HepG2 (cell line): Measurements from ENCODE around the gene ZNF132. TPM values are rescaled to one million over a fixed set of nuclear protein-coding genes. Genes with fewer than 3 reads are reported as not detected.
A peak's percentile ranks its signal among the peaks of the same experiment; 100 is the strongest.

Experiments used
- DNMT3B ChIP-seq: conservative IDR thresholded peaks from 2 replicates; pipeline ENCODE4 v1.6.1; 2016; ENCODE audit warnings: missing biosample characterization, control low read depth
- DPF2 ChIP-seq: sonication (generic); formaldehyde crosslinking; IDR thresholded peaks from 2 replicates; pipeline ENCODE4 v1.4.0; 2020; ENCODE audit warnings: mild to moderate bottlenecking, low read depth, missing genetic modification reagents, borderline replicate concordance
- IRF2 ChIP-seq: IDR thresholded peaks from 2 replicates; pipeline ENCODE4 v1.6.1; 2018; ENCODE audit warnings: missing genetic modification reagents, missing compliant biosample characterization
- JDP2 ChIP-seq: sonication (generic); formaldehyde crosslinking; IDR thresholded peaks from 2 replicates; pipeline ENCODE4 v1.8.1; 2022; ENCODE audit warnings: missing genetic modification reagents, borderline replicate concordance
- KDM5B ChIP-seq: sonication (generic); formaldehyde crosslinking; IDR thresholded peaks from 2 replicates; pipeline ENCODE4 v1.4.0; 2020; ENCODE audit warnings: missing genetic modification reagents, mild to moderate bottlenecking, borderline replicate concordance
- NFE2L1 ChIP-seq: sonication (generic); formaldehyde crosslinking; IDR thresholded peaks from 2 replicates; pipeline ENCODE4 v1.4.0; 2020; ENCODE audit warnings: missing genetic modification reagents, mild to moderate bottlenecking, borderline replicate concordance
- NFKB2 ChIP-seq: sonication (generic); formaldehyde crosslinking; IDR thresholded peaks from 2 replicates; pipeline ENCODE4 v1.4.0; 2020; ENCODE audit warnings: missing genetic modification reagents, borderline replicate concordance
- RARG ChIP-seq: sonication (generic); formaldehyde crosslinking; IDR thresholded peaks from 2 replicates; pipeline ENCODE4 v1.4.0; 2020; ENCODE audit warnings: low read depth, mild to moderate bottlenecking, missing genetic modification reagents
- SP4 ChIP-seq: sonication (generic); formaldehyde crosslinking; IDR thresholded peaks from 2 replicates; pipeline ENCODE4 v1.8.1; 2023; ENCODE audit warnings: mild to moderate bottlenecking, missing genetic modification reagents
- SRY ChIP-seq: sonication (generic); formaldehyde crosslinking; IDR thresholded peaks from 2 replicates; pipeline ENCODE4 v1.8.0; 2022; ENCODE audit warnings: mild to moderate bottlenecking, missing genetic modification reagents
- TSC22D2 ChIP-seq: sonication (generic); formaldehyde crosslinking; IDR thresholded peaks from 2 replicates; pipeline ENCODE4 v1.5.1; 2020; ENCODE audit warnings: missing genetic modification reagents, mild to moderate bottlenecking, borderline replicate concordance
- XBP1 ChIP-seq: sonication (generic); formaldehyde crosslinking; IDR thresholded peaks from 2 replicates; pipeline ENCODE4 v1.5.0; 2020; ENCODE audit warnings: missing genetic modification reagents
- ZNF292 ChIP-seq: sonication (generic); formaldehyde crosslinking; IDR thresholded peaks from 2 replicates; pipeline ENCODE4 v1.8.1; 2022; ENCODE audit warnings: mild to moderate bottlenecking, low read depth, missing genetic modification reagents, borderline replicate concordance
- ZNF337 ChIP-seq: sonication (generic); formaldehyde crosslinking; IDR thresholded peaks from 2 replicates; pipeline ENCODE4 v1.5.1; 2020; ENCODE audit warnings: missing genetic modification reagents, low read depth, mild to moderate bottlenecking, borderline replicate concordance
- ZNF484 ChIP-seq: sonication (generic); formaldehyde crosslinking; IDR thresholded peaks from 2 replicates; pipeline ENCODE4 v1.5.1; 2020; ENCODE audit warnings: mild to moderate bottlenecking, low read depth, missing genetic modification reagents, borderline replicate concordance
- ZNF547 ChIP-seq: sonication (generic); formaldehyde crosslinking; IDR thresholded peaks from 2 replicates; pipeline ENCODE4 v1.5.1; 2020; ENCODE audit warnings: mild to moderate bottlenecking, missing genetic modification reagents
- ZNF672 ChIP-seq: sonication (generic); formaldehyde crosslinking; IDR thresholded peaks from 2 replicates; pipeline ENCODE4 v1.8.1; 2022; ENCODE audit warnings: missing genetic modification reagents
- ZNF703 ChIP-seq: sonication (generic); formaldehyde crosslinking; IDR thresholded peaks from 2 replicates; pipeline ENCODE4 v1.5.1; 2020; ENCODE audit warnings: missing genetic modification reagents, mild to moderate bottlenecking, moderate library complexity, borderline replicate concordance
- polyA plus RNA-seq, 8 experiments: library from polyadenylated mRNA; depleted of rRNA in 3 of 8; stranded (reverse) in 7 of 8; unstranded in 1 of 8; fragments of >200 nt; fragmentation: Illumina TruSeq in 4 of 8; extraction: Trizol in 4 of 8; gene quantifications; 2 replicates each; pipeline versions ENCODE4 v1.2.1 to v1.2.3, GENCODE V29; 2011 to 2016; ENCODE audit warnings: low read depth in 4 of 8, missing spikeins in 1 of 8, mixed read lengths in 1 of 8; ENCODE audit not compliant: insufficient read depth in 1 of 8
- total RNA-seq, 5 experiments: library from RNA; depleted of rRNA; stranded (reverse); fragments of >200 nt; fragmentation: Illumina TruSeq; extraction: Trizol; gene quantifications; 2 replicates each; pipeline ENCODE4 v1.2.3, GENCODE V29; 2016; ENCODE audit warnings: low read depth in 1 of 5
- TF ChIP-seq, protein P1 (sequence below): sonication (generic); formaldehyde crosslinking; IDR thresholded peaks from 2 replicates; pipeline ENCODE4 v1.5.1; 2020; ENCODE audit warnings: missing genetic modification reagents, mild to moderate bottlenecking, borderline replicate concordance
- TF ChIP-seq, protein P2 (sequence below): sonication (generic); formaldehyde crosslinking; IDR thresholded peaks from 2 replicates; pipeline ENCODE4 v1.8.1; 2023; ENCODE audit warnings: mild to moderate bottlenecking, missing genetic modification reagents, borderline replicate concordance
- TF ChIP-seq, protein P3 (sequence below): IDR thresholded peaks from 2 replicates; pipeline ENCODE4 v1.6.1; 2016; ENCODE audit warnings: missing biosample characterization, missing genetic modification reagents, low read depth
- TF ChIP-seq, protein P4 (sequence below): sonication (generic); formaldehyde crosslinking; IDR thresholded peaks from 2 replicates; pipeline ENCODE4 v1.5.1; 2020; ENCODE audit warnings: missing genetic modification reagents, mild to moderate bottlenecking, borderline replicate concordance
- TF ChIP-seq, protein P5 (sequence below): sonication (generic); formaldehyde crosslinking; IDR thresholded peaks from 2 replicates; pipeline ENCODE4 v1.5.0; 2020; ENCODE audit warnings: missing genetic modification reagents

ZNF132 gene
- total and polyA plus RNA-seq, 2 of the 13 experiments (the other 11 are each of a cell fraction or from before 2014, with no cell fraction given) = not detected

DNA sequence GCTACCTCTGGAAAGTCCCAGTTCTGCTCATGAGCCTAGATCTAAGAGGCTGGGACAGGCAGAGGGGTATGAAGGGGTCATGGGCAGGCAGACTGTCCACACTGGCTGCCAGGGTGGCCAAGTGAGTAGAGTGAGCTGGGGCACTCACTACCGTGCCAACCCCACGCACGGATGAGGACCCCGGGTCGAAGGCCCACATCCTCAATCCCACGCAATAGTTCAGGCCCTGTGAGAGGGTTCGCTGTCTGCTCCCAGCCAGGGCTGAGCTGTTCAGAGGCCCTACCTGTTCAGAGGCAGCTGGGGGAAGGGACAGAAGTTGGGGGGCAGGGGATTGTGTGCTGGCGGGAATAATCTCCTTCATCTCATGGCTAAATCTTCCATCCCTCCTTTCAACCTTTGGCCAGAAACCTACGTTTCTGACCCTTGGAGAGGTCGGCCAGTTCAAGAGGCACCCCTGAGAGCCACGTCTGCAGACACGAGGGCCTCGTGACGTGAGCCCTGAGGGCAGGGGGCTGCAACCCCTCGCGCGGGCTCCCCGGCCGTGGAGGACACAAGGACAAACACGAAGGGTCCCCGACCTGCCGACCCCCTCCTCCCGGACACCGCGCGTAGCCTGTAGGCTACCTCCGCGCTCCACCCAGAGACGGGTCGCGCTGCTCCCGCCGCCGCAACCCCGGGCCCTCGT lies 53.9 kb downstream of the ZNF132 start (continued):
- TF ChIP-seq, protein P1, sequence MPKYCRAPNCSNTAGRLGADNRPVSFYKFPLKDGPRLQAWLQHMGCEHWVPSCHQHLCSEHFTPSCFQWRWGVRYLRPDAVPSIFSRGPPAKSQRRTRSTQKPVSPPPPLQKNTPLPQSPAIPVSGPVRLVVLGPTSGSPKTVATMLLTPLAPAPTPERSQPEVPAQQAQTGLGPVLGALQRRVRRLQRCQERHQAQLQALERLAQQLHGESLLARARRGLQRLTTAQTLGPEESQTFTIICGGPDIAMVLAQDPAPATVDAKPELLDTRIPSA = peak; percentile 89; the same call in 1 of the 2 replicates
- TF ChIP-seq SRY (CRISPR knock-in tag) (no peak; the same call in 1 of the 2 replicates), ZNF672 (CRISPR knock-in tag) (no peak), IRF2 (CRISPR knock-in tag) (no peak), ZNF292 (CRISPR knock-in tag) (no peak; the same call in 1 of the 2 replicates), ZNF337 (CRISPR knock-in tag) (no peak), TSC22D2 (CRISPR knock-in tag) (no peak), JDP2 (CRISPR knock-in tag) (no peak), KDM5B (CRISPR knock-in tag) (no peak; the same call in 1 of the 2 replicates), ZNF547 (no peak), NFKB2 (CRISPR knock-in tag) (no peak), NFE2L1 (CRISPR knock-in tag) (no peak), DNMT3B (no peak; the same call in 1 of the 2 replicates), ZNF703 (CRISPR knock-in tag) (no peak), RARG (CRISPR knock-in tag) (peak; percentile 94; the same call in 1 of the 2 replicates), XBP1 (CRISPR knock-in tag) (no peak), SP4 (CRISPR knock-in tag) (no peak), ZNF484 (CRISPR knock-in tag) (0 out of 2 replicates have a peak, but pooled peaks have one; percentile 49), DPF2 (CRISPR knock-in tag) (0 out of 2 replicates have a peak, but pooled peaks have one; percentile 13)
- TF ChIP-seq, protein P2, sequence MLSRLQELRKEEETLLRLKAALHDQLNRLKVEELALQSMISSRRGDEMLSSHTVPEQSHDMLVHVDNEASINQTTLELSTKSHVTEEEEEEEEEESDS (CRISPR knock-in tag) = 0 out of 2 replicates have a peak, but pooled peaks have one; percentile 3
- TF ChIP-seq, protein P3, sequence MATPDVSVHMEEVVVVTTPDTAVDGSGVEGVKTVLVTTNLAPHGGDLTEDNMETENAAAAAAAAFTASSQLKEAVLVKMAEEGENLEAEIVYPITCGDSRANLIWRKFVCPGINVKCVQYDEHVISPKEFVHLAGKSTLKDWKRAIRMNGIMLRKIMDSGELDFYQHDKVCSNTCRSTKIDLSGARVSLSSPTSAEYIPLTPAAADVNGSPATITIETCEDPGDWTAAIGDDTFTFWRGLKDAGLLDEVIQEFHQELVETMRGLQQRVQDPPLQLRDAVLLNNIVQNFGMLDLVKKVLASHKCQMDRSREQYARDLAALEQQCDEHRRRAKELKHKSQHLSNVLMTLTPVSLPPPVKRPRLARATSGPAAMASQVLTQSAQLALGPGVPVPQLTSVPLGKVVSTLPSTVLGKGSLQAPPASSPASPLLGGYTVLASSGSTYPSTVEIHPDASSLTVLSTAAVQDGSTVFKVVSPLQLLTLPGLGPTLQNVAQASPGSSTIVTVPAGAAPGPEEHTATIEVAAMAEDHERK (CRISPR knock-in tag) = no peak
- TF ChIP-seq, protein P4, sequence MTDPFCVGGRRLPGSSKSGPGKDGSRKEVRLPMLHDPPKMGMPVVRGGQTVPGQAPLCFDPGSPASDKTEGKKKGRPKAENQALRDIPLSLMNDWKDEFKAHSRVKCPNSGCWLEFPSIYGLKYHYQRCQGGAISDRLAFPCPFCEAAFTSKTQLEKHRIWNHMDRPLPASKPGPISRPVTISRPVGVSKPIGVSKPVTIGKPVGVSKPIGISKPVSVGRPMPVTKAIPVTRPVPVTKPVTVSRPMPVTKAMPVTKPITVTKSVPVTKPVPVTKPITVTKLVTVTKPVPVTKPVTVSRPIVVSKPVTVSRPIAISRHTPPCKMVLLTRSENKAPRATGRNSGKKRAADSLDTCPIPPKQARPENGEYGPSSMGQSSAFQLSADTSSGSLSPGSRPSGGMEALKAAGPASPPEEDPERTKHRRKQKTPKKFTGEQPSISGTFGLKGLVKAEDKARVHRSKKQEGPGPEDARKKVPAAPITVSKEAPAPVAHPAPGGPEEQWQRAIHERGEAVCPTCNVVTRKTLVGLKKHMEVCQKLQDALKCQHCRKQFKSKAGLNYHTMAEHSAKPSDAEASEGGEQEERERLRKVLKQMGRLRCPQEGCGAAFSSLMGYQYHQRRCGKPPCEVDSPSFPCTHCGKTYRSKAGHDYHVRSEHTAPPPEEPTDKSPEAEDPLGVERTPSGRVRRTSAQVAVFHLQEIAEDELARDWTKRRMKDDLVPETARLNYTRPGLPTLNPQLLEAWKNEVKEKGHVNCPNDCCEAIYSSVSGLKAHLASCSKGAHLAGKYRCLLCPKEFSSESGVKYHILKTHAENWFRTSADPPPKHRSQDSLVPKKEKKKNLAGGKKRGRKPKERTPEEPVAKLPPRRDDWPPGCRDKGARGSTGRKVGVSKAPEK (CRISPR knock-in tag) = no peak
- TF ChIP-seq, protein P5, sequence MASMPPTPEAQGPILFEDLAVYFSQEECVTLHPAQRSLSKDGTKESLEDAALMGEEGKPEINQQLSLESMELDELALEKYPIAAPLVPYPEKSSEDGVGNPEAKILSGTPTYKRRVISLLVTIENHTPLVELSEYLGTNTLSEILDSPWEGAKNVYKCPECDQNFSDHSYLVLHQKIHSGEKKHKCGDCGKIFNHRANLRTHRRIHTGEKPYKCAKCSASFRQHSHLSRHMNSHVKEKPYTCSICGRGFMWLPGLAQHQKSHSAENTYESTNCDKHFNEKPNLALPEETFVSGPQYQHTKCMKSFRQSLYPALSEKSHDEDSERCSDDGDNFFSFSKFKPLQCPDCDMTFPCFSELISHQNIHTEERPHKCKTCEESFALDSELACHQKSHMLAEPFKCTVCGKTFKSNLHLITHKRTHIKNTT (CRISPR knock-in tag) = no peak
- TF ChIP-seq, all 625 proteins: peak for 48
